SKM-1 (cell line): Measurements from ENCODE around the gene ST6GAL1.
"Not testable (repeated sequence)": the region's sequence is repeated elsewhere in the genome, so short reads cannot be mapped to it uniquely, and the experiment has no call there.

Source experiments
- DNase-seq: peaks from one replicate; lab custom pipeline; 2025; ENCODE audit not compliant: unreplicated experiment; lab: John Stamatoyannopoulos, UW

Gene ST6GAL1

DNA sequence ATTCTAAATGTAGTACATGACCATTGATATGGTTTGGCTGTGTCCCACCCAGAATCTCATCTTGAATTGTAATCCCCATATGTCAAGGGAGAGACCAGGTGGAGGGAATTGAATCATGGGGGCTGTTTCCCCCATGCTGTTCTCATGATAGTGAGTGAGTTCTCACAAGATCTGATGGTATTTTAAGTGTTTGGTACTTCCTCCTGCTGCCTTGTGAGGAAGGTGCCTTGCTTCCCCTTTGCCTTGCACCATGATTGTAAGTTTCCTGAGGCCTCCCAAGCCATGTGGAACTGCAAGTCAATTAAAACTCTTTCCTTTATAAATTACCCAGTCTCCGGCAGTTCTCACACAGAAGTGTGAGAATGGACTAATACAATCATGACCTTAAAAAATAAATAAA lies 61.8 kb downstream of the ST6GAL1 start:
- peak; percentile 6 for DNase-seq

GRCh38 chr3:186993210-186993782 lies 63.0 kb downstream of the ST6GAL1 start:
- DNase-seq, result no peak

- DNase-seq, result no peak
These were observed 64.0 kb downstream of the ST6GAL1 start for GRCh38 chr3:186994000-186994955.

DNA sequence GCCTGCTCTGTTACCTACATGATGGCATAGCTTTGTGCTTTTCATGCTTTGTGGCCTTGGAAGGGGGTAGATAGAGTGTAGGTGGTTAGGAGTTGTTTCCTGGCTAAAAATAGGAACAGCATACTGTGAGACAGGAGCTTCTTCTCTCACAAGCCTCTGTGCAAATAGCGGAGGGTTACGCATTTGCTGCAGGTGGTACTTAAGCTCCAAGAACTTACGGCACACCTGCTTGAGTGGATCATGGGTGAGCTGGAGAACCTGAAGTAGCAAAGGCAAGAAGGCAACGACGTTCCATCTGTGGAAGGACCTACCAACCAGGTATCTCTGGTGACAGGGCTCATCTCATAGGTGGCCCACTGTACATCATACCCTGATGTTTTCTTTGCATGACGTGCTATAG lies 66.0 kb downstream of the ST6GAL1 start:
- no peak for DNase-seq

GRCh38 chr3:186997061-186997460 lies 66.7 kb downstream of the ST6GAL1 start:
- no peak for DNase-seq

- DNase-seq, result no peak
These were observed 67.2 kb downstream of the ST6GAL1 start for GRCh38 chr3:186997473-186997939.

DNA sequence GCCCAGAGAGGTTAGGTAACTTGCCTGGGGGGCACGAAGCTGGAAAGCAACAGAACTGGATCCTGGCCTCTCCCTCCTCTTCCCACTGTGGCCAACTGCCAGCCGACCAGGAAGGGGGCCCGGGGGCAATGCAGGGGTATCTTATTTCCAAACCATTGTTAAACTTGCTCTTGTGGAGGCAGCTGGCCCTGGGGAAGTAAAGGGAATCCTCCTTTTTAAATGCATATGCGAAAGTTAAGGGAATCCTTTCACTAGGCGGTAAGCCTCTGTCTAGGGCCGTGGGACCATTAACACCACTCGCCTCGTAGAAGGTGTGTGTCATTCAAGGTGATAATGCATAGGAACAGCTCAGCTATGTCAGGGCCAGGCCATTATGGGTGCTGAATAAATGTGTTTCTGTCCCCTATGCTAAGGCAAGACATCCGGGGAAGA lies 68.6 kb downstream of the ST6GAL1 start:
- DNase-seq, result no peak

GRCh38 chr3:187000711-187001151 lies 70.4 kb downstream of the ST6GAL1 start:
- no peak for DNase-seq

GRCh38 chr3:187002915-187003314 lies 72.6 kb downstream of the ST6GAL1 start:
- DNase-seq, result no peak

- DNase-seq, result no peak
These were observed 75.6 kb downstream of the ST6GAL1 start for GRCh38 chr3:187005827-187006481.

DNA sequence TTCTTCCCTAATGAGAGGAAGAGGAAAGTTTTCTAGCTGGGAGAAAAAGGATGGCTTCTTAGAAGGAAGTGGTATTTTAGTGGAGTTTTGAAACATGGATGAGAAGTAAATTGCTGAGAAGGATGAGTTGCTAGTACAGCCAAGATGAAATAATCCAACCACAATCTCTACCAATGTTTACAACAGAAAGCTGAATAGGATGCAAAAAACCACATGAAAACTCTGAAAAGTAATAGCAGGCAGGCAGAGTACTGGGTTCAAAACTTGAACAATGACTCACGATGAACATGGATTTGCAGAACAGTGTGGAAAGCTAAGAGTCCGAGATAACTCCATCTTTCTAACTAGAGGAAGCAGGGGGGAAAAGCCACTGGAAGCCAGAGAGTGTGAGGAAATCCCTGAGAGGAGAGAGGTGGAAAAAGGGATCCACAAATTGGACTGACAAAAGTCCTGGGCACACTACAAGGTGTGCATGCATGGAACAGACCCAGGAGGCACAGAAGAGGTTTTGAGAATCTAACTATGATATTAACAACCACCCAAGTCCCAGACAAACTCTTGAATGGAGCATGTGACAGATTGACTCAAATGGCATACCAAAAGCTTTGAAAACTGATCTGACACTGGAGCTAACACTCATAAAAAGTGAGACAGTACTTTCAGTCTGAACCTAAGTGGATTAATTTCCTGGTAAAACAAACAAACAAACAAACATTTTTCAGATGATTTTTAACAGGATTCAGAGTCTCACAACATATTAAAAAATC lies 76.7 kb downstream of the ST6GAL1 start:
- DNase-seq, result peak; percentile 43

DNA sequence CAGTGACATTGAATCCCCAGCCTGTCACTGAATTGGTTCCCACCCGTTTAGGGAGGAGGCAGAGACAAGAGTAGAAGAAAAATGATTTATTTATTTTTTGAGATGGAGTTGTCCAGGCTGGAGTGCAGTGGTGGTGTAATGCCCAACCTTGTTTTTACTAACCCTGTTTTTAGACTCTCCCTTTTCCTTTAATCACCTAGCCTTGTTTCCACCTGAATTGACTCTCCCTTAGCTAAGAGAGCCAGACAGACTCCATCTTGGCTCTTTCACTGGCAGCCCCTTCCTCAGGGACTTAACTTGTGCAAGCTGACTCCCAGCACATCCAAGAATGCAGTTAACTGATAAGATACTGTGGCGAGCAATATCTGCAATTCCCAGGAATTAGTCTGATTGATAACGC lies 80.1 kb downstream of the ST6GAL1 start:
- DNase-seq, result not testable (repeated sequence)

GRCh38 chr3:187011915-187012314 lies 81.6 kb downstream of the ST6GAL1 start:
- peak; percentile 62 for DNase-seq

GRCh38 chr3:187012609-187013051 lies 82.3 kb downstream of the ST6GAL1 start:
- no peak for DNase-seq

DNA sequence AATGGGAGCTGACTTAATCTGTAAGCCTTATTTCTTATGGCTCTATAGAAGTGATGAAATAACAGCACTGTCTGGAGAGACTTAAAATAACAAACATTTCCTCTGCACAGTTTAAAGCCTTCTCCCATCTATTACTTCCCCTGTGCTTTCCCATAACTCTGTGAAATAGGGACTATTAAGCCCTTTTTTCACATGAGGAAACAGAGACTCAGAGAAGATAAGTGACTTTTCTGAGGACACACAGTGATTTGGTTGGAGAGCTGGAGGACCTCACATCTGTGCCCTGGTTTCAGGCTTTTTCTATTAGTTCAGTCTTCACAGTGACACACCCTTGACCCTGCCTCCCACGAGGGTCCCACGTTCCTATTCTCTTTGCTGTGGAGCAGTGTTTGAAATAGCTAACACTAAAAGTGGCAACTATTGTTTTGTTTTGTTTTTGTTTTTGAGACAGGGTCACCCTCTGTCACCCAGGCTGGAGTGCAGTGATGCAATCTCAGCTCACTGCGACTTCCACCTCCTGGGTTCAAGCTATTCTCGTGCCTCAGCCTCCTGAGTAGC lies 82.9 kb downstream of the ST6GAL1 start:
- DNase-seq, result peak; percentile 15

DNA sequence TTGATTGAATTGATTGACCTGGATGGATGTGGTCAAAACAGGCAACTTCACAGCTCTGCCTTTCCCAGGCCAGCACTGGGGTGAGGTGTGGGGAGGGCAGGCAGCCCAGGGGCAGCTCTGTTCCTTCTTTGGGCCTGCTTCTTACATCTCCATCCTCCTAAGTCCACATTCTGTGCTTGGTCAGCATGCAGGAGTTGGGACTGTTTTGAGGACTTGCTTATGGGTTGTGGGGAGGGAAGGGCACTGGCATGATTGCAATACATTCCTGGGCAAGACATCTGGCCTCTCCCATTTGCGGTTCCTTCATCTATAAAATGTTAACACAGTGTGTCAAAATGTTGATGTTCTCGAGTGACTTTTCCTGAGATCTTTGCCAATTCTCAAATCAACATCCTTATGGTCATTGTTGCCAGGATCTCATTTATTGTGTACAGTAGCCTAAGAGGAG lies 84.1 kb downstream of the ST6GAL1 start:
- DNase-seq, result no peak

- no peak for DNase-seq
These were observed 85.7 kb downstream of the ST6GAL1 start for GRCh38 chr3:187015903-187016638.

GRCh38 chr3:187016639-187017345 lies 86.5 kb downstream of the ST6GAL1 start:
- peak; percentile 33 for DNase-seq
